ENCODE measurements around the gene HTRA3.

GRCh38 chr4:8224267-8224974, 45.1 kb upstream of the HTRA3 start:
- TF ChIP-seq POLR2AphosphoS5 (IDR thresholded peaks at IDR 0.05) (no peak), POLR2A (IDR thresholded peaks at IDR 0.05) (no peak)

All from suprapubic skin (tissue), 4 donors.